Omental fat pad (tissue), 4 donors: ENCODE data around the gene MRAS. TPM values are rescaled to one million over a fixed set of nuclear protein-coding genes. Genes with fewer than 3 reads are reported as not detected.

Experiments
- ATAC-seq: fragments of 150-250 bp; one replicate; pipeline ENCODE4 v1.9.1; 2016; ENCODE audit warnings: mild to moderate bottlenecking, moderate library complexity; ENCODE audit not compliant: low FRiP score
- DNase-seq: peaks from one replicate; pipeline ENCODE4 v3.0.0-alpha.2; 2019; ENCODE audit warnings: low spot score
- CTCF ChIP-seq, 3 donors: fragments of 450-650 bp; IDR thresholded peaks; one replicate each; pipeline ENCODE4 v1.5.1; 2016 to 2017; ENCODE audit warnings: antibody characterized with exemption in 3 of 3, mild to moderate bottlenecking in 3 of 3, moderate library complexity in 2 of 3
- total RNA-seq, 4 donors: library from RNA; depleted of rRNA; stranded (reverse); fragments of >200 nt; gene quantifications; one replicate each; pipeline ENCODE4 v1.1.0, GENCODE V29; 2016

The MRAS gene
- total RNA-seq, 4 donors from 2014 or later, result 63.1 to 210 (median 106) TPM

- TF ChIP-seq CTCF (IDR thresholded peaks at IDR 0.05), result no peak
- DNase-seq (no peak), ATAC-seq (no peak)
These were observed 16.8 kb downstream of the MRAS start for GRCh38 chr3:138365253-138365555.

GRCh38 chr3:138366006-138366759 lies 17.8 kb downstream of the MRAS start:
- no peak for DNase-seq
- ATAC-seq, result no peak
- TF ChIP-seq CTCF (IDR thresholded peaks at IDR 0.05), result no peak

- no peak for DNase-seq
- no peak for ATAC-seq
- TF ChIP-seq CTCF (IDR thresholded peaks at IDR 0.05), result no peak
These were observed 19.0 kb downstream of the MRAS start for GRCh38 chr3:138367326-138367850.

DNA sequence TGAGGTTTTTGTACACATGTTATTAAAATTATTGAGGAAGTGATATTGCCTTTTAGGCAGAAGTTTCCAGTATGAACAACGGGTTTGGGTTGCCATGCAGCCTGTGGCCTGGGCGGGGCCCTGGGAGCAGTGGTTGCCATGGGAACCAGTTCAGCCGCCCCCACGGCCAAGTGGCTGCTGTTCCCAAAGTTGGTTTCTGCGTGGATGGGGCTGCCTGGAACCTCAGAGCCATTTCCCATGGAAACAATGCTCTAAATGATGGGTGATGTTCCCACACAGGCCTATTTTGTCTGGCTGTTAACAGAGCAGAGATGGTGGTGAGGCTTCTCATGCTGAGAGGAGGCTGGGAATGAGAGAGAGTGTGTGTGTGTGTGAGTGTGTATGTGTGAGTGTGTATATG lies 19.5 kb downstream of the MRAS start:
- DNase-seq, result no peak
- TF ChIP-seq CTCF (IDR thresholded peaks at IDR 0.05), result no peak

GRCh38 chr3:138369151-138369900 lies 20.9 kb downstream of the MRAS start:
- ATAC-seq, result no peak

More for the DNA sequence above, 19.5 kb downstream of the MRAS start:
- ATAC-seq, result no peak

DNA sequence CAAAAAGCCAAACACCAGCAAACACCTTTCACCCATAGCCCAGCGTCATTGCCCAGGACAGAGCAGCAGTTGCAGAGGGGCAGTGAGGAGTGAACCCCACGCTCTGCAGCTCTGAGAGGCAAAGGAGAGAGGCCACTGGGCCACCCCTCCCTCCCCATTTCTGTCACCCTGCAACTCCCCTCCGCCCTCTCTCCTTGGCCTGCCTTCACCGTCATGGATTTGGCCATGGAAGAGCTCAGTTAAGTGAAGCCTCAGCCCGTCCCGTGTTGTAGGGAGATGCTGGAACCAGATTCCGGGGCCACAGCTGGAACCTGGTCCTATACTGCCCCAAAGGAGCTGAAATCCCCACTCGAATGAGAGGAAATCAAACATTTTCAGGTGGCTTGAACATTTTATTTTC lies 21.9 kb downstream of the MRAS start:
- DNase-seq, result no peak
- no peak for ATAC-seq
- no peak for TF ChIP-seq CTCF (IDR thresholded peaks at IDR 0.05)

More at GRCh38 chr3:138369151-138369900, 20.9 kb downstream of the MRAS start:
- DNase-seq, result no peak
- TF ChIP-seq CTCF (IDR thresholded peaks at IDR 0.05), result no peak
